Activated CD8-positive, alpha-beta memory T cell treated with anti-CD3 and anti-CD28 coated beads for 1 hour (primary cell): Measurements from ENCODE around the gene CYTH4.
"Not testable (repeated sequence)": the region's sequence is repeated elsewhere in the genome, so short reads cannot be mapped to it uniquely, and the experiment has no call there.

Source experiments
- DNase-seq, 2 donors: peaks; one replicate each; pipeline ENCODE4 v3.0.0-alpha.2; 2020; ENCODE audit warnings: low read depth in 1 of 2; ENCODE audit errors: extremely low read depth in 1 of 2

The CYTH4 gene

DNA sequence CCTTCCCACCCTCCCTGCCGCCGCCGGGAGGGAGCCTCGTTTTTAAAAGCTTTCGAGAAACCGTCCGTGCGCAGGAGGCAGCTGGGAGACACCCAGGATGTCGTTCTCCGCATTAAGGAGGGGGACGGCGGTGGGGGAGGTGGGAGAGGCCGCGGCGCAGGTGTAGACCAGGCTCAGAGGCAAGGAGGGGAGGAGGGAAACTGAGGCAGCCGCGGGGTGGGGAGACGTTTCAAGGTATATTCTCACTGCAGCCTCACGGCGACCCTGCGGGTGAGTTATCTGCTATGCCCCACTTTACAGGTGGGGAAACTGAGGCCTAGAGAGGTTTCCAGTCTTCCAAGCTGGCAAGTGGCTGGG is 42.7 kb downstream of the CYTH4 start:
- DNase-seq: no peak

DNA sequence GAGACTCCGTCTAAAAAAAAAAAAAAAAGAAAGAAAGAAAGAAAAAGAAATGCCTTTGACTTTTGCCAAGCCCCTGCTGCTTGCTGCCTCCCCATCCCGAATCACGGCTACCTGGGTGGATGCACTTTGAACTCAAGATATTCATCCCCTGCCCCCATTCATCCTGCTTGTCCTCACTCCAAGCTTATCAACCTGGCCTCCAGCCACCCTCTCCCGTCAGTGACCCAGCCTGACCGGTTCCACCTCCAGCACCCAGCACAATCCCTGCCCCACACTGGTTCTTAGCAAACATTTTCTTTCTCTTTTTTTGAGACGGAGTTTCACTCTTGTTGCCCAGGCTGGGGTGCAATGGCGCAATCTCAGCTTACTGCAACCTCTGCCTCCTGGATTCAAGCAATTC is 44.4 kb downstream of the CYTH4 start:
- no peak for DNase-seq

DNA sequence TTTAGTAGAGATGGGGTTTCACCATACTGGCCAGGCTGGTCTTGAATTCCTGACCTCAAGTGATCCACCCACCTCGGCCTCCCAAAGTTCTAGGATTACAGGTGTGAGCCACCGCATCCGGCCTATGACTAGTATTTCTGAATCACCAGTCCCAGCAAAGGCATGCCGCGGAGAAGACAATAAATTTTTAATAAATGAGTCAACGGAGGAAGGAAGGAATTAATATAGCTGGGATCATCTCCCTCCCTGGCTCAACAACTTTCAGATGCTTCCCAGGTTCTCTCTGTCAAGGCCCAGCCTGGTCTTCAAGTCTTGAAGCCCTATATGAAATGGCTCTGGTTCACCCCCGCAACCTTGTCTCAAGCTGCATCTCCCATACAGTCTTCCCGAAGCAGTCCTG is 45.7 kb downstream of the CYTH4 start:
- no peak for DNase-seq

DNA sequence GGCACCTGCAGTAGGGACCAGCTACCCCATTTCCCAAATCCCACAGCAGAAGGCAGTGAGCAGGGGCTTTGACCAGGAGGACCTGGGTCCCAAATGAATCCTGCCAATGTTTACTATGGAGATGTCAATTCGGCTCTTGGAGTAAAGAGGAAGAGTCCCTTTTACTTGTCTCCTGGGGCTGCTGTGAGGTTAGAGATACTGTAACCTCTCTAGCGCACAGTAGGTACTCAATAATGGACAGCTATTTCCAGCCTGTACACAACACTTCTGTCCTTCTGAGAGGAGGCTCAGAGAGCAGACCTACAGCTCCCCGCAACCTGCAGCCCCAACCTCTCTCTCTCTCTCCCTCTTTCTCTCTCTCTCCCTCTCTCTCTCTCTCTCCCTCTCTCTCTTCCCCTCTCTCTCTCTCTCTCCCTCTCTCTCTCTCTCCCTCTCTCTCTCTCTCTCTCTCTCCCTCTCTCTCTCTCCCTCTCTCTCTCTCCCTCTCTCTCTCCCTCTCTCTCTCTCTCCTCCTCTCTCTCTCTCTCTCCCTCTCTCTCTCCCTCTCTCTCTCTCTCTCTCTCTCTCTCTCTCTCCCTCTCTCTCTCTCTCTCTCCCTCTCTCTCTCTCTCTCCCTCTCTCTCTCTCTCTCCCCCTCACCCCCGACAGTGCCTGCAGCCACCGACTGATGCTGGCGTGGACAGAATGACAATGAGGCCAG is 46.4 kb downstream of the CYTH4 start:
- DNase-seq: not testable (repeated sequence)

DNA sequence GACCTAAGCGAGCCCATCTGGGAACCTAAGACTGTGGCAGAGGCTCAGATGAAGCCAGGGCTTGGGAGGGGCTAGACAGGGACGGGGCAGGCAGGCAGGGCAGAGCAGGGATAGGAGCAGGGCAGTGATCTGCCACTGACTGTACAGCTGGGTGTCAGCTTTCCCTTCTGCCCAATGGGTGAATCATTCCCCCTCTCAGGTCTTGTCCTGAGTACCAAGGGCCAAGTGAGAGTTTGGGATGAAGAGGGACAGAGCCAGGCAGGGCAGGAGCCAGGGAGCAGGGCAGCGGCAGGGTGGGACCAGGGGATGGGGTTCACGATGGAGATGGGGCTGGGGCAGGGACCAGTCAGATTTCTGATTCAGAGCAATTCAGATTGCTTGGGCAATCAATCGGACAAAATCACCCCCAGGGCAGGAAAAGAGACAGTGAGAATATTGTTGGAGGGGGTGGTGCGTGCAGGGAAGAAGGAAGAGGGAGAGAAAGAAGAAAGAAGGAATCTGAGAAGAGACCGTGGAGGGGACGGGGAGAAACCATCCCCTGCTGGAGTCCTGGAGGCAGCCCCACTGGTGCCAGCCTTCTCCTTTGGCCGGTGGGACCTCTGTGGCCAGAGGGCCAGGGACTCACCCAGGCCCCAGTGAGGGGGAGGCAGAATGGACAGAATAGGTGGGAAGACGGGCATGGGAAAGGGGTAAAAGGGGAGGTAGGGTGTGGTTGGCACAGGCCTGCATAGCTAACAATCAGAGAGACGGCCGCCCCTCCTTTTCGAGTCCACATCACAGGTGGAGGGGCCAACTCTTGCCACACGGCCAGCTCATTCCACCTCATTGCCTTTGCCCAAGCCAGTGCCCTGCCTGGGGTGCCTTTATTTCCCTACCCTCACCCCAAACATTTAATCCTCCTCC is 47.2 kb downstream of the CYTH4 start:
- DNase-seq: no peak

DNA sequence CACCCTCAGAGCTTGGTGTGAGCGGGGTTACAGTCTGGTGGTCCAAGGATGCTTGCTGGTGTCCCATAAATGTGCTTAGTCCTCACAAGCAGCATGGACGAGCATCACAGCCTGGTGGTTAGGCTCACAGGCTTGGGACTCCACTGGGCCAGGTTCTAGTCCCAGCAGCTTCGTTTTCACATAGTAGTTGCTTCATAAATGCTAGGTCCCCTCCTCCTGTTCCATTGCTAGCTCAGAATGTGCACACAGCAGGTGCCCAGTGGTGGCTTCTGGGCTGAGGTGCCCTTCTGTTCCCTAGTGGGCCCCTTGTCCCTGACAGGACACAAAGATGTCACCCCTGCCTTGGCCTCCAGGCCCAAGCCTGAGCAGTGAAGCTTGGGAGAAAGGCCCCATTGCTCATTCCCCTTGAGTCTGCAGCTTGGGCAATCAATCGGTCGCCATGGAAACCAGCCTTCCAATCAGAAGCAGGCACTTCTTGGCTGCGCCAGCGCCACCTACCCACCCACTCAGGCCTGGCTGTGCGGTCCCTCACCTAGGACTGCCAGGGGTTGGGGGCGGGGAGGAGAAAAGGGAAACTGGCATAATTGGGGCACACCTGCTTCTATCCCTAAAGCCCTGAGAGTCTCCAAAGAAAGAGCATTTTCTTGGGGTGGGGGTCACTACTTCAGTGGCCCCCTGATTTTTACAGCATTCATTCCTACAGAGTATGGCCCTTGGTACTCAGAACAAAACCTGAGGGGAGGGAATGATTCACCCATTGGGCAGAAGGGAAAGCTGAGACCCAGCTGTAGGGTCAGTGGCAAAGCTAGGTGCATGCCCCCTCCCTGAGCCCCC is 48.1 kb downstream of the CYTH4 start:
- DNase-seq: no peak

DNA sequence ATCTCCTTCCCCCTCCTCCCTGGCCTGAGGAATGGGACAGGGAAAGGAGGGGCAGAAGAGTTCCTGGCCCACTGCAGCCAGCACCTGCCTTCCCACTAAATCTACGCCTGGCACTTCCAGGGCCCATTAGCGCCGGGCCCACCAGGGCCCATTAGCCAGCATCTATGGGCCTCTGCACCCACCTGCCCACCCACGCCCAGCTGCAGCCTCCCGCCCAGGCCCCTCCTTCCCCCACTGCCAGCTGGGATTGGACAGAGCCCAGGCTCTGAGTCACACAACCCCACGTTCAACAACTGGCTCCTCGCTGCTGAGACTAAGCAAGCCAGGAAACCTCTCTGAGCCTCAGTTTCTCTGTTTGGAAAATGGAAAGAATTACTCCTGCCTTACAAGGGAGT is 48.7 kb downstream of the CYTH4 start:
- no peak for DNase-seq

DNA sequence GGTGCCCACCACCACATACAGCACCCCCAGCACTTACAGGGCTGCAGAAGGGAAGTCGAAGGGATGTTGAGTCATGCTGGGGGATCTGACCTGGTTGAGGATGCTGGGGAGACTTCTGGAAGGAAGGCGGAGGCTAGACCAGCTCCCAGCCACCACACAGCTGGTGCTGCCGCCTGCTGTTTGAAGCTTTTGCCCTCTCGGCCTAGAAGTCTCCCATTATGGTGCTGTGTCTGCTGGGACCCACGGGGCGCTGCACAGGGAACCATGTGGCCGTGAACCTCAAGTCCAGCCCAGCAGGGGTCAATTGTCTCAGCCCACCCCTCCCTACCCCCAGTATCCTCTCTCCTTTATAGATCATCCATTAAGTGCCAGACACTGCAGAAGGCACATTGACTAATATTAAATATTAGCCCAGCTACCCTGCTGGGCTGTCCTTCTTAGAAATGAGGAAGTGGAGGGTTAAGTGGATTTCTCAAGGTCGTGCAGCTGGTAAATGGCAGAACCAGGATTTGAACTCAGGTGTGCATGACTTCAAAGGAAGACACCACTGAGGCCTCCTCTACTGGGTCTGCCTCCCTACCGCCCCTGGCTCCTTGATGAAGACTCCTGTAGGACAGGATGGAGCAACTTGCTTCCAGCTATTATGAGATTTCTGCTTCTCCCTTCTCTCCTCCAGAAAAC is 49.7 kb downstream of the CYTH4 start:
- DNase-seq: no peak

DNA sequence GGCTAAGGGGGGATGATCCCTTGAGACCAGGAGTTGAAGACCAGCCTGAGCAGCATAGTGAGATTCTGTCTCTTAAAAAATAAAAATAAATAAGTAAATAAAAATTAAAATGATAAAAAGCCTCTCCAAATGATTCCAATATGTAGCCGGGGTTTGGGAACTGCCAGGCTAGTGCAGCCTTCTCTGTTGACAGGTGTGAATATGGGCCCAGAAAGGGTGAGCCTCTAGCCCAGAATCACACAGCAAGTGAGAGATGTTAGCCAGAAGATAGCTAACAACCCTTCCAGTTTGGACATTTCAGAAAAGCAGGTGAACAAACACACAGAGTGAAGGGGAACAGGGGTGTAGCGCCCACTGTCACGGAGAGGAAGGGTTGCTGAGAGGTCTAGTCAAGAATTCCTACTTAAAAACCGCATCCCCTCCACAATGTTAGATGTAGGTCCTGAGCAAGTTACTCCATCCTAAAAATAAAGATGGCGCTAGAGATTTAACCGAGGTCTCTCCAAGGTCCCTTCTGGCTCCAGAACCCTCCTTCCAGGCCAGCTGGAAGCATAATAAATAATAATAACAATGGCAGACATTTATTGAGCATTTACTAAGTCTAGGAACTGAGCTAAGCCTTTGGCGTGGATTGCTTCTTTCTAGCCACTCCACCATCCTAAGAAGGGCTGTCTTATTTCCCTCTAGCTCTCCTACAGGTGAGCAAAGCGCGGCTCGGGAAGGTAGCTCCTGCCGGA is 51.6 kb downstream of the CYTH4 start:
- DNase-seq: no peak

DNA sequence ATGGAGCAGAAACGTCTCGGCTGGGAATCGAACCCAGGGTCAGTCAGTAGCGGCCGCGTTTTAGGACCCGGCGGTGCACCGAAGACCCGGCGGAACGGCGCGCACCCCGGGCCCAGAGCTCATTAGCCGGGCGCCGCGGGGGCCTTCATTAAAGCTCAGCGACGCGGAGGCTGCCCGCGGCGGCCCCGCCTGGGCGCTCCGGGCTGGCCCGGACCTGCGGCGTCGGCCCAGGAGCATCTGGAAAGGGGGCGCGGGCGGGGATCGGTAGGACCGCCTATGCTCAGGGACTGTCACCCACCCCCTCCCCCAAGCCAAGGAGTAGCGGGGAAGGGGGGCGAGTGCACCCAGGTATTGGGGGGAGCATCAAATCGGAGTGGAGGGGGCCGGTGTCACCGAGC is 52.2 kb downstream of the CYTH4 start:
- no peak for DNase-seq

DNA sequence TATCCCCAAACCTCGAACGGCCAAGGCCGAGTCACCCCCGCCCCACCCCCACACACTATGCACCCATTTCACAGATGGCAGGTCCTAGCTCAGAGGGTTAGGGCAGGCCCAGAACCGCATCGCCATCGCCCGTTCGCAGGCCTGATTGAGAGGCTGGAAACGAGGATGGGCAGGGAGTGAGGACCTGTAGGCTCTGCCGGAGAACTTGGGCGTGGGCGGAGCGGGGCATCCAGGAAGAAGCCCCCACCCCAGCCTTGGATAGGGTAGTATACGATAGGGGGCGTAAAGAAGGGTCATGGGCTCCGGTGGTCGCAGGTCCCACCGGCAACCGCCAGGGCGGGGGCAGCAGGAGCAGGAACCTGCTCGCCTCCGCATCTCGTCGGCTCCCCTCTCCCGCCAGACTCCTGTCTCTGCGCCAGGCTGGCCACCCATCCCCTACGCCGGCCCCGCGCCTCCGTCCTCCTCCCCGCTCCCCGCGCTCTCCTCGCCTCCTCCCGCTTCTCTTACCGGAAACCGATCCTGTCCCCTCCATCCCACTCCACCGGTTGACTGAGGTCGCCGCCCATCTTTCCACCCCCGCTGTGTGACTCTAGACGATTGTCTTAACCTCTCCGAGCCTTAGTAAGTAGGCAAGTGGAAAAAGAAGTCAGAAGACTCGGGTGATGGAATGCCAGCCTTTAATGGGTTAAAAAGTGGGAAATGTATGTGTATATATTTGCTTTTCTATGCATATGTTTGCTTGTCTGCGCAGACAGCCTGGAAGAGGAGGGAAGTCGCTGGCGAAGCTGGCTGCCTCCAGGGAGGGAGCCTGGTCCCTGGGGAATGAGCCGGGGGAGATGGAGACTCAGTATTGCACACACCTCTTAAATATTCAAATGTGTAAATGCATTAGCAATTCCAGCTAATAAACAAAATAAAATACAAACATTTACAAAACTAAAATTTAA is 52.8 kb downstream of the CYTH4 start:
- DNase-seq: no peak

DNA sequence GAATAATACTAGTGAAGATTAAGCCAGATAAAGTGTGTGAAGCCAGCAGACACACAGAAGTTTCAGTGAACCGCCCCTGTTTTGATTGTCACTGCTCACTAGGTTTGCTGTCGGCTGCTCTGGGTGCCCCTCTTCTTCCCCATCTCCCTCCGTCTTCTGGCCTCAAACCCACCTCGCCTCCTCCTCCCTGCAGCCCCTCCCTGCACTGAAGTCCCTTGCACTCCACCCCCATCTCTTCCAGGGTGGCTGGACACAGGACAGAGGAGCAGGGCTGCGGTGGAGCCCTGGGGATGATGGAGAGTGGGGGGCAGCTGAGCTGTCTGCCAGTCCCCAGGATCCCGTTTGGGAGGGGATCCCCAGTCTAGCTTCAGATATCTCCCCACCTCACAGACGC is 53.5 kb downstream of the CYTH4 start:
- DNase-seq: no peak

DNA sequence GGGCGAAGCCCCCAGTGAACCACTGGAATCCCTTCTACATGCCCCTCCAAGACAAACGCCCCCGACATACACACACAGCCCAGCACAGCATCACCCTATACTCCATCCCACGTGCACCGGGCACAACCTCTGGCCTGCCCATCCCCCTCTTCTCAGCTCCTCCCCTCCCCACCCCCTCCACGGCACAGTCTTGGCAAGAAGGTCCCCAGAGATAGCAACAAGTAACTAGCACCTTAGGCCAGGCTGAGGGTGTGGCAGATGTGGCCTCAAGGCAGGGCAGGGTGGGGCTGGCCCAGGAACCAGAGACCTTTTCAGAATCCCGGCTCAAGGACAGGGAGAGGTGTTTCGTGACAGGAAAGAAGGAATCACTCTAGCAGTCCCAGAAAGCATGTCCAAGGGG is 54.3 kb downstream of the CYTH4 start:
- no peak for DNase-seq

DNA sequence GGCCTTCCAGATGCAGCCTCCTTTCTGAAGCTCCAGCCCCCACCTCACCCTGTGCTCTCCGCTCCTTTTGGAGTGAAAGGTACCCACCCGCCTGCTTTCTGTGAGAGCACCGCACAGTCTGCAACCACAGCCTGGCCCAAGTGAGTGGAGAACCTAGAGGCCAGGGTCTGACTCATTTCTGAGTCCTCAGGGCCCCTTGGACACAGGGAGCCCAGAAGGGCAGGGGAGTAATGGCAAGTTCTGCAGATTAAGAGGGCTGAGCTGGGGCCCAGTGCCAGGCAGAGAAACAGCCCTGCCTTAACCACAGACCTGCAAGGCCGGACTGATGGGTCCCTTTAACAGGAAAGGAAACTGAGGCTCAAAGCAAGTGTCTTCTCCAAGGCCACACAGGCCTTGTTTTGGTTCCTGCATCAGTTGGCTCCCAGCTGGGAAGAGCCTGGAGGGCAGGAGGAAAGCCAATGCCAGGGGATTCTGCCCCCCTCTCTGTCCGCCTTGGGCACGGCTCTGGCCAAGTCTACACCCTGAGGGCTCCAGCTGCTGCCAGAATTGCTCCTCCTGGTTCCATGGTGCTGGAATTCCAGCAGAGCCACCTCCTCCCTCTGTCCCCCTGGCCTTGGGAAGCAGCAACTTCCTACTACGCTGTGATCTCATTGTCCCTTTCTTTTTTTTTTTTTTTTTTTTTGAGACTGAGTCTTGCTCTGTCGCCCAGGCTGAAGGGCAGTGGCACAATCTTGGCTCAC is 55.1 kb downstream of the CYTH4 start:
- DNase-seq: no peak

DNA sequence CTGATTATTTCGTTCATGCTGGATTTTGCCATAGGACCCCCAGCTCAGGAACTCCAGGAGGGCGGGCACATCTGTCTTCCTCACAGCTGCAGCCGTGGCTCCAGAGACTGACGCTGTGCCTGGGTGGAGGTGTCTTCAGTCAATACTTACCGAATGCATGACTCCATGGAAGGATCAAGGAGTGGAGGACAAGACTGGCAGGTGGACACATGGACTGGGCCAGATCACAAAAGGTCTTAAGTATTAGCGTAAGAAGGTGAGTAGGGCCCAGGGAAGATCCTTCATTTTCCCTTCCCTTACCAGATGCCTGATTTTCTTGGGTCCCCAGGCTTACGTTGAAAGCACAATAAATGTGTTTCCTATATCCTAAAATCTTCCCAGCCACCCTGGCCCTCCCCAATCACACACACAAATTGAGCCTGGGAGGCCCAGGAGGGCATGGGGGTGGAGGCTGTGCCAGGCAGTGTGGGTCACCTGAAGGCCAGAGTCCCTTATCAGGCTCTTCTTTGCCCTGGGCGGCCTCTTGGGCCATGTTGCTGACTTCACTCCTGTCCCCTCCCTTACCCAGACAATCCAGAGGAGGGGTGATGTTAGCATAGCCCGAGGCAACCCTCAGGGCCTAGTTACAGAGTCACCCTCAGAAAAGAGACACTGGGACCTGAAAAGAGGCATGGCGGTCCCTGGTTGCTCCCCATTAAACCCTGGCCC is 56.4 kb downstream of the CYTH4 start:
- no peak for DNase-seq

DNA sequence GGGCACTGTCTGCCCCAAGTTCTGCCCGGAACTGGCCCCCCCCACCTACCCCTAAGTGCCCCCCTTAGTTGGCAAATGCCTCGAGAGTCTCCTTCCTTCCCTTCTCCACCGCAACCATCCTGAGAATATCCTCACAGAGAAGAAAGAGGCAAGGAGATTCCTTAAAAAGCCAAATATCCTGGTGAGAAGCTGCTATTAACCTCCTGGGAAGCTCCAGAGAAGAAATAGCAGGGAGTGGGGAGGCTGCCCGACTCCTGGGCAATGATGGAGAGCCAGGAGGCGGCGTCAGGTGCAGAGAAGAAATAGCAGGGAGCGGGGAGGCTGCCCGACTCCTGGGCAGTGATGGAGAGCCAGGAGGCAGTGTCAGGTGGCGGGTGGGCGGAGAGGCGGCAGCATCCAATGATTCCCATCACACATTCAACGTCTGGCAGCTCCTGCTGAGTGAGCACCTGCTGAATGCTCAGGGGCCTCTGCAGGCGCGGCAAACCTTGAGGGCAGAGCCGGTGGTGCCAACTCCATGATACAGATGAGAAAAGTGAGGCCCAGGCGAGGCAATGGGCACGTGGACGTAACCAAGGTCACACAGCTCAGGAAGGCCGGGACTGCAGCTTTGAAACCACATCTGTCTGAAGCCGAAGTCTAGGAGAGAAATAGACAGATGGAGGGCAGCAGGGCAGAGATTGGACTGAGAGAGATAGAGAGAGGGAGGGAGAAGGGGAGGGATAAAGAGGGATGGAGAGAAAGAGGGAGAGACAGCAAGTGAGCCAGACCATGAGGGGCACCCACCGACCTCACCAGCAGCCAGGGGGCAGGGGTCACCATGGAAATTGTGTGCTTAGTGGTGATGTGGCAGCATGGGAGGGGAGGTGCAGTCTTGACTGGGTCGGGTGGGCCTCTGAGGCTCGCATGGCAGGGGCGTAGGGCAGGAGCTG is 58.3 kb downstream of the CYTH4 start:
- no peak for DNase-seq

DNA sequence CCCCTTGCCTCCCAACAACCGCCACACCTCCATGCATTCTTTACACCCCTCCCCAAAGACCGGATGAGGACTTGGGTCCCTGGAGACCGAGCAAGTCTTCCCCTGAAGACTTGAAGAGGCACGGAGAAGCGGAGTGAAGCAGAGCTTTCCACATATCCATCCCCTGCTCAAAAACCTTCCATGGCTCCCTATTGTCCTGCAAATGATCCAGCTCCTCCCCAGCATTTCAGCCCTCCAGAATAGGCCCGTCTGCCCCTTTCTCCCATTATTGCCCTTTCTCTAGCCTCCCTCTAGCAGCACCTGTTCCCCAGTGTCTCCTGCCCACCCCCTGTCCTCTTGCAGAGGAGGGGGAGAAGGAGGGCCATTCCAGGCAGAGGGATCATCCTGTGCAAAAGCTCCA is 59.8 kb downstream of the CYTH4 start:
- DNase-seq: no peak
